ENCODE results near the gene SPOCK1. TPM values are rescaled to one million over a fixed set of nuclear protein-coding genes. Genes with fewer than 3 reads are reported as not detected.

The SPOCK1 gene
- total and polyA plus RNA-seq, 2 of the 4 experiments (the other 2 are of a cell fraction): 5.0 to 20.3 TPM

GRCh38 chr5:137032929-137033328 lies 466.2 kb downstream of the SPOCK1 start:
- ChIA-PET CTCF (no interaction called here), POLR2A (ENCODE audit: unreplicated experiment) (no interaction called here)
- H3K9ac ChIP-seq (ENCODE audit: low read depth, low read length): no peak overlapping the region
- no peaks in the 10 kb centered on the region for H3K9me3 ChIP-seq (ENCODE audit: control insufficient read depth, insufficient read depth, low read length)
- H2AK5ac ChIP-seq (ENCODE audit: low read depth, low read length): no peak overlapping the region
- H3K4me1 ChIP-seq (ENCODE audit: control insufficient read depth, insufficient read depth, low read length): no peaks in the 10 kb centered on the region
- H3K4me2 ChIP-seq (ENCODE audit: low read depth, low read length): no peak overlapping the region
- no peak for ATAC-seq (ENCODE audit: low read depth)
- H2BK120ac ChIP-seq (ENCODE audit: low read depth, low read length): no peak overlapping the region
- no peak overlapping the region for H3K14ac ChIP-seq (replicated peaks; ENCODE audit: low read depth, low read length)
- in situ Hi-C loops (cut with MboI; ENCODE audit: low sequenced_read_pairs) (no loop called here), dilution Hi-C loops (cut with HindIII; ENCODE audit: low sequenced_read_pairs, unreplicated experiment) (no loop called here), intact Hi-C loops (cut with micrococcal nuclease) (no loop called here)
- H4K91ac ChIP-seq (ENCODE audit: insufficient read depth, low read depth, low read length): no peak overlapping the region
- TF ChIP-seq, protein P1, sequence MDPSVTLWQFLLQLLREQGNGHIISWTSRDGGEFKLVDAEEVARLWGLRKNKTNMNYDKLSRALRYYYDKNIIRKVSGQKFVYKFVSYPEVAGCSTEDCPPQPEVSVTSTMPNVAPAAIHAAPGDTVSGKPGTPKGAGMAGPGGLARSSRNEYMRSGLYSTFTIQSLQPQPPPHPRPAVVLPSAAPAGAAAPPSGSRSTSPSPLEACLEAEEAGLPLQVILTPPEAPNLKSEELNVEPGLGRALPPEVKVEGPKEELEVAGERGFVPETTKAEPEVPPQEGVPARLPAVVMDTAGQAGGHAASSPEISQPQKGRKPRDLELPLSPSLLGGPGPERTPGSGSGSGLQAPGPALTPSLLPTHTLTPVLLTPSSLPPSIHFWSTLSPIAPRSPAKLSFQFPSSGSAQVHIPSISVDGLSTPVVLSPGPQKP (IDR thresholded peaks at IDR 0.05; ENCODE audit: borderline replicate concordance, low read depth, low read length): no peak
- TF ChIP-seq FOS (IDR thresholded peaks at IDR 0.05; ENCODE audit: low read depth, low read length) (no peak), RCOR1 (IDR thresholded peaks at IDR 0.05; ENCODE audit: insufficient replicate concordance, low read length) (no peak), MAZ (IDR thresholded peaks at IDR 0.05; ENCODE audit: borderline replicate concordance, low read depth, low read length) (no peak), MAFK (IDR thresholded peaks at IDR 0.05; ENCODE audit: low read depth, low read length) (no peak), BHLHE40 (IDR thresholded peaks at IDR 0.05; ENCODE audit: low read depth, low read length) (no peak), CHD1 (IDR thresholded peaks at IDR 0.05; ENCODE audit: low read depth, low read length) (no peak), RFX5 (IDR thresholded peaks at IDR 0.05; ENCODE audit: low read depth, low read length) (no peak), POLR2A (IDR thresholded peaks at IDR 0.05; ENCODE audit: low read depth, low read length) (no peak), MXI1 (IDR thresholded peaks at IDR 0.05; ENCODE audit: borderline replicate concordance, low read depth, low read length) (no peak), NFE2L2 (IDR thresholded peaks at IDR 0.05; ENCODE audit: low read depth, low read length) (no peak), SMC3 (IDR thresholded peaks at IDR 0.05; ENCODE audit: low read depth, low read length) (no peak), CTCF (conservative IDR thresholded peaks at IDR 0.05; ENCODE audit: low read depth, low read length) (no peak), CEBPB (IDR thresholded peaks at IDR 0.05; ENCODE audit: low read depth, low read length) (no peak)
- TF ChIP-seq, protein P2, sequence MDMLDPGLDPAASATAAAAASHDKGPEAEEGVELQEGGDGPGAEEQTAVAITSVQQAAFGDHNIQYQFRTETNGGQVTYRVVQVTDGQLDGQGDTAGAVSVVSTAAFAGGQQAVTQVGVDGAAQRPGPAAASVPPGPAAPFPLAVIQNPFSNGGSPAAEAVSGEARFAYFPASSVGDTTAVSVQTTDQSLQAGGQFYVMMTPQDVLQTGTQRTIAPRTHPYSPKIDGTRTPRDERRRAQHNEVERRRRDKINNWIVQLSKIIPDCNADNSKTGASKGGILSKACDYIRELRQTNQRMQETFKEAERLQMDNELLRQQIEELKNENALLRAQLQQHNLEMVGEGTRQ (IDR thresholded peaks at IDR 0.05; ENCODE audit: low read depth, low read length): no peak
- no peak overlapping the region for H3K4me3 ChIP-seq (ENCODE audit: insufficient read depth, low read depth, low read length)
- no peak overlapping the region for H2AFZ ChIP-seq (replicated peaks; ENCODE audit: low read length, poor library complexity)
- no peak overlapping the region for H2BK20ac ChIP-seq (ENCODE audit: low read depth, low read length)
- WGBS, 2 experiments (ENCODE audit: extremely low coverage in 2 of 2, insufficient read length in 1 of 2): 65% methylated on average over 2 of the region's 8 CpGs; no CpG with 5 or more reads in 1 of the 2 experiments
- H3K4ac ChIP-seq (ENCODE audit: low read depth, low read length): no peak overlapping the region
- no peak overlapping the region for H3K23ac ChIP-seq (ENCODE audit: low read depth, low read length)
- no peak overlapping the region for H3K56ac ChIP-seq (ENCODE audit: extremely low read depth, insufficient read depth, low read length)
- H2AK9ac ChIP-seq (replicated peaks; ENCODE audit: low read depth, low read length, poor library complexity): no peak overlapping the region
- DNase-seq: no peak
- H3K18ac ChIP-seq (ENCODE audit: low read depth, low read length): no peak overlapping the region
- H3K27me3 ChIP-seq (ENCODE audit: control insufficient read depth, insufficient read depth, low read length): no peaks in the 10 kb centered on the region
- no peak overlapping the region for H3K27ac ChIP-seq (ENCODE audit: insufficient read depth, low read length)
- no peak overlapping the region for H2BK15ac ChIP-seq (ENCODE audit: low read depth, low read length)
- H2BK5ac ChIP-seq (ENCODE audit: low read depth, low read length, poor library complexity, severe bottlenecking): no peak overlapping the region
- H4K20me1 ChIP-seq (ENCODE audit: insufficient read depth, low read length): no peaks in the 10 kb centered on the region
- H3K9me1 ChIP-seq (ENCODE audit: insufficient read depth, low read length): no peaks in the 10 kb centered on the region
- no TSS peak for BruUV-seq (replicated peaks)
- H4K8ac ChIP-seq (ENCODE audit: low read depth in 2 of 2, low read length in 2 of 2): no peak overlapping the region
- no peak overlapping the region for H4K5ac ChIP-seq (ENCODE audit: low read depth, low read length)
- no peaks in the 10 kb centered on the region for H3K79me1 ChIP-seq (ENCODE audit: low read depth in 1 of 2, low read length in 2 of 2)
- no peaks in the 10 kb centered on the region for H3K36me3 ChIP-seq (ENCODE audit: control insufficient read depth, insufficient read depth, low read length)

All from IMR-90 (cell line).